Epithelial cell of prostate (primary cell): ENCODE results near the gene ZNF212.

Source experiments
- DNase-seq: peaks from one replicate; pipeline ENCODE4 v3.0.0-alpha.2; 2011; ENCODE audit warnings: low read depth, low spot score
- H3K27ac ChIP-seq: fragments of 450-650 bp; 2 replicates; pipeline ENCODE4 v1.5.1; 2017; ENCODE audit warnings: mild to moderate bottlenecking

Gene ZNF212

DNA sequence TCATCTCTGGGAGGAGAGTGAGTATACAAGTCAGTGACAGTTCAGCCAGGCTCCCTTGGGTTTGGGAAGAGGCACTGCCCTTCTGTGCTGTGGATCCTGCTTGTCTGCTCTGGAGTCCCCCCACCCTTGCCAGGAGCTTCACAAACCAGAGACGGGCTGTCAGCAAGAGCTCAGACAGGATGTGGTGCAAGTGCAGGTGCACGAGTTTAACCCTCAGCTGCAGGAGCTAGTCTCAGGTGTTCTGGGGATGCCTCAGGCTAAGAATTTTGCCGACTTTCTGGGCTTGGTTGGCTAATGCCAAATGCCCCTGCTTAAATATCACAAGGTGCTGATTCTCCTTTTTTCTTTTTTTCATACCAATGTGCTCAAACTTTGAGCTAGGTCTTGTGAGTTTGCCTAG is 44.9 kb downstream of the ZNF212 start:
- no peak for DNase-seq
- H3K27ac ChIP-seq: no peak overlapping the region

DNA sequence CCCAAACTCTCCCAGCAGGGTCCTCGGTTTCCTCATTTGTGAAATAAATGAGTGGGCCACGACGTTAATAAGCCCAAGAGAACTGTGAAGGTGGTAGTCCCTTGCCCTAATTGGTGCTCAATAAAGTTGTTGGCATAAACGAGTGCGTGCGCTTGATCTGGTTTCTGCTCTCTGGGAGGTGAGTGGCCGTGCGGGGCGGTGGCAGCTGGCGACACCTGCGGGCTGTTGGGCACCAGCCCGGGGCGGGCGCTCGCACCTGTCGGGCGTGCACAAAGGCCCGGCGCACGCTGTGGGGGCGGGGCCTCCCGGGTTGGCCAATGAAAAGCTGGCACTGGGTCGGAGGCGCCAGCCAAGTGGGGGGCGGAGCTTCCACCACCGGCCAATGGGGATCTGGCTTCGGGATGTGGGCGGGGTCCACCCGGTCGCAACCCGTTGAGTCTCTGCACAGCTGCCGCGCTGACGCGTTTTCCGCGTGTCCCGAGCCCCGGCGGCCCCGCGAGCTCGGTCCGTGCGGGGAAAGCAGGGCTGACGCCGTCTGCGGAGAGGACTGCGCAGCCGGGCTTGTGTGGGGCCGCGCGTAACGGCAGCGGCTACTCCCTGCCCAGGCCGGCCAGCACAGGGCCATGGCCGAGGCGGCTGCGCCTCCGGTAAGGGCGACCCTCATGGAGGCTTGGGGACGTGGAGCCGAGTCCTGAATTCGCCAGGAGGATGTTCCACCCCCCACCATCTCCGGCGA is 45.6 kb downstream of the ZNF212 start:
- peak; percentile 36 for DNase-seq
- no peak overlapping the region for H3K27ac ChIP-seq

DNA sequence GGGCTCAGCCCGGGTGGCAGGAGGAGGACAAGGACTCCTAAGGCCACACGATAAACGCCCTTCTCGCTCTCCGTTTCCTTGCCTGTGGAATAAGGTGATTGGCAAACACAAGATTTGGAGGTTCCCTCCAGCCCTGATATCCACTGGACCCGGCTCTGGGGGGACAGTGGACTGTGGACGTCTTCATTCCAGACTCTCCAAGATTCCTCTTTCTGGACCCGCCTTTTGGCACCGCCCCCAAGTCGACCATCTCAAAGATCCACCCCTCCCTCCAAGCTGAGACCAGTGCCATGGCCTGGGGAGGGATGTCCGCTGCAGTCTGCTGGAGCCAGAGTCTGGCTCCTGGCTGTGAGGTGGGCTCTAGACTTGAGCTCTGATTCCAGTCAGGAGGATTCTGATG is 46.2 kb downstream of the ZNF212 start:
- no peak overlapping the region for H3K27ac ChIP-seq
- no peak for DNase-seq

DNA sequence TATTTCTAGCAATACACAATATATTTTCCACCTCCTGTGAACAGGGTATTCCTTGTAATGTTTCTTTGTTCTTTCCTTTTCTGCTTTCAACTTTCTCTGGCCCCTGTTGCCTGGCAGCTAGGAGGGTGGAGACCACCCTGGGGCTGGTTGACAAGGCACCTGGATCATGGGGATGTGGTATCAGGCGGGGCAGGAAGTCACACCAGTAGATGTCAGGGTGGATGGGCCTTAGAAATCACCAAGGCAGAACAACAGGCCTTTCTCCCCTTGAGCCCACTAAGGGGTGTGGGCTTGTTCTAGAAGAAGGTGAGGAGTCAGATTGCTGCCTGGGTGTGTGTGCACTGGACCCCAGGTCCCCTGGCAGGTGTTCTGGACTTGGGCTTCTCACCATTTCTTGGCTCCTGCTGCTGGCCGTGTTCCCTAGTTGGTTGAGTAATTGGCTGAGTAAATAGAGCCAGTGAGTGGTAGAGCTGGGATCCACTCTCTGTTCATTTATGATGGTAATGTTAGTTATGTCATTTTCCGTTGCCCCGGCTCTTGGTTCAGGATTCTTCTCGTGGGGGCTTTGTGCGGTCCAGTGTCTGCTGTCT is 47.5 kb downstream of the ZNF212 start:
- H3K27ac ChIP-seq: no peak overlapping the region
- peak; percentile 5 for DNase-seq

DNA sequence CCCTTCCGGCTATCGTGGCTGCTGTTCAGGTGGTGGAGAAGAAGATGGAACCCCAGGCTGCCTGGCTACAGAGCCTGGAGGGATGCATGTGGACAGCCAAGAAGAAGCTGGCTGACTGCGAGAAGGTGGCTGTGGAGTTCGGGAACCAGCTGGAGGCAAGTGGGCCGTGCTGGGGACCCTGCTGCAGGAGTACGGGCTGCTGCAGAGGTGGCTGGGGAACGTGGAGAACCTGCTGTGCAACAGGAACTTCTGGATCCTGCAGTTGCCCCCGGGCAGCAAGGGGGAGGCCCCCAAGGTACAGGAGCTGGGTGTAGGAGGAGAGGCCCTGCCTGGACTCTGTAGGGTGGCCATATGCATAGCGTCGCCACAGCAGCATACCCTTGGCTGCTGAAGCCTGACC is 48.2 kb downstream of the ZNF212 start:
- no peak overlapping the region for H3K27ac ChIP-seq

DNA sequence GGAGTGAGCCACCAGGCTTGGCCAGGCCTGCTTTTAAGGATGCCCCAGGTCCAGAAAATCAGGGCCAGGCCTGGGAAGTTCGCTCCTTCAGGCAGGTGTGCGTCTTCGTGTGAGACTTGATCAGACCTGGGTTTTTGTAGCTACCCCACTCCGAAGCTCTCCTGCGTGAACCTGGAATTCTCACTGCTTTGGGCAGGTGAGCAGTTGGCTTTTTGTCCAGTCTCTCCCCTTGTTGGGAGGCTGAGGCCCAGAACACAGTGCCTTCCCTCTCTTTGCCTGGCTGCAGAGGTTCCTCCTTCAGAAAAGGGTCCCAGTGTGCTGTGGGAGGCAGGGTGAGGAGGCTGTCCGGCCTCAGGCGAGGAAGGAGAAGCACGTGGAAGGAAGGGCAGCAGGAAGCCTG is 49.8 kb downstream of the ZNF212 start:
- H3K27ac ChIP-seq: no peak overlapping the region
- DNase-seq: no peak

More for the DNA sequence above, 48.2 kb downstream of the ZNF212 start:
- no peak for DNase-seq

DNA sequence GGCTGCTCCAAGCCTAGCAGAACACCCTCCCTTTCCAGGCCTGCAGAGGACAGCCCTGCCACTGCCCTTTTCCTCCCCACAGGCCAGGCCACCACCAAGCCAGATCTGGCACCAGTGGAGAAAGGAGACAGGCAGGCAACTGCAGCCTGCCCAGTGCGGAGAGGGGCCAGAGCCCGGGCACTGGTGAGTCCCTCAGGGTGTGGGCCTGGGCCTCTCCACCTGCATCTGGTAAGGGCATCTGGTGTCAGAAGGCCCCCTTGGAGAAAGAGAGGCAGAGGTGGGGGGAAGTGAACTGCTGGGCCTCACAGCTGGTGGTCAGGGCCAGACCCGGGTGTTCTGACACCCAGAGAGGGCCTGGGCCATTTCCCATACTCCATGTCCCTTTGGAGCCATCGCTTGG is 50.4 kb downstream of the ZNF212 start:
- no peak overlapping the region for H3K27ac ChIP-seq
- no peak for DNase-seq

DNA sequence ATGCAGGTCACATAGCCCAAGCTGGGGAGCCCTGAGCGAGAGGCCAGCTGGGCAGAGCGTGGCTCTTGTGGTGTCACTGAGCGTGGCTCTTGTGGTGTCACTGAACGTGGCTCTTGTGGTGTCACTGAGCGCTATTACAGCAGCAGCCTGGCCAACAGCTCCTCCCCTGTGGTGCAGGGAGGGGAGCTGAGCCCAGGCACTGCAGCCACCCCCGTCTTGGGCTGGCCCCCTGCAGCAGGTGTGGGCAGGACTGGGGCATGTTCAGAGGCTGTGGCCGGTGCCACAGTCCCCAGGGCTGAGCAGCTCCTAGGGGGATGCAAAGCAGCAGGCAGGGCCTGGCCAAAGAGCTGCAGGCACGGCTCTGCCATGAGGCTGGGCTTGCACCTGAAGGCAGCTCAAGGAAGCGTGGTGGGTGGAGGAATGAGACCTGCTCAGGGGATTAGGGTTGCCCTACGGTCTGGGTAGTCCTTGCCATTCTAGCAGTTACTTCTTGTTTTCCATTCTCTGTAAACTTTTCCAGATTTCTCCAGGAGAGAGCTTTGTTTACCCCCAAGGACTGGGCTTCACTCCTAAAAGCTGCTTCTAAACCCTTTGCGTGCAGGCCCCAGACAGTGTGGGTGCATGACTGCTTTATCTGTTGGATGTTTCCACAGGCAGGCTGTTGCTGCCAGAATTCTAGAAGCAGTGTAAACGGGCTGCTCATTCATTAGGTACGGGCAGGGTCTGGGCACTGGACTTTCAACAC is 51.8 kb downstream of the ZNF212 start:
- no peak overlapping the region for H3K27ac ChIP-seq
- no peak for DNase-seq

DNA sequence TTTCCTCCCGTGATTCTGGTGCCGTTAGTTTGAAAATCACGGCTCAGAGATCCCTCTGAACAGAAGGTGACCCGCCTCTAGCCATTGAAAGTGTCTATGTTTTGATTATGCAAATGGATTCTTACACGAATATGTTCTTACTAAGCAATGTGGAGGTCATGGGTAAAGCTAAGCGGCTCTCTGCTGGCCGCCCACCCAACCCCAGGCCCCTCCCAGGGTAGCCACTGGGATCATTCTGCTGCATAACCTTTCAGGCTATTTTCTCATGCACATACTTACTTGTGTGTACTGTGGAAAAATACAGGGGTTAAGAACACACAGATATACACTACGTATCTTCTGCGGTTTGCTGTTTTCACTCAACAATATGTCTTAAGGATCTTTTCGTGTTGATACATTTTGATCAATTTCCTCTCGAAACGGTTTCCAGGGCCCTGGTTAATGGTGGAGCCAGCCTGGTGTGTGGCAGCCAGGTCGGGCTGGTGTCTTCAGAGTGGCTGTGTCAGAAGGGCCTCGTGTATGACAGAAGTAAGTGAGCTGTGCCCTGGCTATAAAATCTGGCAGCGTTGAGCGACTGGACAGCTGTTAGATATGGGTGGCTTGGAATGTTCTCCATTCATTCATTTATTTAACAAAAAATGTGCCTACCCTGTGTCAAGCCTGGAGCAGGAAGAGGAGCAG is 52.5 kb downstream of the ZNF212 start:
- DNase-seq: no peak
- H3K27ac ChIP-seq: no peak overlapping the region

DNA sequence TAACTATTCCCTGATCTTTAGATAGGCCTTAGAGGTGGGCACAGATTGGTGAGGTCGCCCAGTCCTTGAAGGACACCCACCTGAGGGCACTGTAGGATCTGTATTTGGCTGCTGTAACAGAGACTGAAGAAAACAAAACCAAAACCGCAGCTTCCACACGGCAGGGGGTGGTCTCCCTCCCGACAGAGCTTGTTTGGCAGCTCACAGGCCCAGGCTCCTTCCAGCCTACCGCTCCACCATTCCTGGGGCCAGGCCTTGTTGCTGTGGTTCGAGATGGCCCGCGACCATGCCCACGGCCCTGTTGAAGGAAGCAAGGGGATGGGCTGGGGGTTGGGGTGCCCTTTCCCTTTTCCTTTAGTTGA is 53.0 kb downstream of the ZNF212 start:
- no peak for DNase-seq
- H3K27ac ChIP-seq: no peak overlapping the region

DNA sequence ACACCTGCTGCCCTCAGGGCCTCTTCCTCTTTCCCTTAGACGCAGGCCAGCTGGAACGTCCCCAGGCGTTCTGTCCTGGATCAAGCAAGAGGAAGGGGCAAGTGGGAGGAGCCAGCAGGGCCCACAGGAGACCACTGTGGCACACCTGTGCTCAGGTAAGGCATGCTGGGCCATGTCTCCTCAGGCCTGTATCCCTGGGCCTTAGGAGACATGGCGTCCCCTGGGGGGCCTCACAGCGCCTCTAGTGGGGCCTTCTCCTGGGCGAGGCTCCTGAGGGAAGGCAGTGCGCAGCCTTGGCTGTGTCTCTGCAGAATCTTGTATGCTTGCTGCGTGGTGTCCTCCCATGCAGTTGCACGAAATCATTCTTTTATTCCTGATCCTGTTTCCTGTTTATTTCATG is 53.9 kb downstream of the ZNF212 start:
- H3K27ac ChIP-seq: no peak overlapping the region
- DNase-seq: no peak

DNA sequence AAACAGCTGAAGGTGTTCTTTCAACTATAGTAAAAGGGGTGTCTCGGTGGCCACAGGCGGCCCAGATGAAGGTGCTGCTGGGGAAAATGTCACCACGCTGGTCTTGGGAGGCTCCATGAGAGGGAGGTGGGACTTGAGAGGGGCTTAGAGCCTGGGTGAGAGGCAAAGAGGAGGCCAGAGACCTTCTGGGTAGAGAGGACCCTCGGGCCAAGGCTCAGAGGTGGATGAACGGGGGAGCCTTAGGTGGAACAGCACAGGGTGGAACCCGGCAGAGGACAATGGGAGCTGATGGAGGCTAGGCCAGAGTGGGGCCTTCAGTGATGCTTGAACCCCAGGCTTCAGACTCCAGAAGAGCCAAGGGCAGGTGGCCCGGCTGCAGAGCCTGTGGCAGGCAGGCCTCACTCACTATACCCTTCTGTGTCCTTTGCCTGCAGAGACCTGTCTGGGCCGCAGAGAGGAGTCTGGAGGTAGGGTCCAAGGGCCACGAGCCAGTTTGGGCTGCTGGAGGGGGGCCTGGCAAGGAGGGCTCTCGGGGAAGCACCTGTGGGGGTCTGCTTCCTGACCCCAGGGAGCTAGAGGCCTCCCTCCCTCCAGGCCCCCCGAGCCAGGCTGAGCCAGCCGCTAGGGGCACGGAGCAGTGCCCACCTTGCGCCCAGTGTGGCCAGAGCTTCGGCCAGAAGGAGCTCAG is 54.6 kb downstream of the ZNF212 start:
- H3K27ac ChIP-seq: no peak overlapping the region
- DNase-seq: no peak

DNA sequence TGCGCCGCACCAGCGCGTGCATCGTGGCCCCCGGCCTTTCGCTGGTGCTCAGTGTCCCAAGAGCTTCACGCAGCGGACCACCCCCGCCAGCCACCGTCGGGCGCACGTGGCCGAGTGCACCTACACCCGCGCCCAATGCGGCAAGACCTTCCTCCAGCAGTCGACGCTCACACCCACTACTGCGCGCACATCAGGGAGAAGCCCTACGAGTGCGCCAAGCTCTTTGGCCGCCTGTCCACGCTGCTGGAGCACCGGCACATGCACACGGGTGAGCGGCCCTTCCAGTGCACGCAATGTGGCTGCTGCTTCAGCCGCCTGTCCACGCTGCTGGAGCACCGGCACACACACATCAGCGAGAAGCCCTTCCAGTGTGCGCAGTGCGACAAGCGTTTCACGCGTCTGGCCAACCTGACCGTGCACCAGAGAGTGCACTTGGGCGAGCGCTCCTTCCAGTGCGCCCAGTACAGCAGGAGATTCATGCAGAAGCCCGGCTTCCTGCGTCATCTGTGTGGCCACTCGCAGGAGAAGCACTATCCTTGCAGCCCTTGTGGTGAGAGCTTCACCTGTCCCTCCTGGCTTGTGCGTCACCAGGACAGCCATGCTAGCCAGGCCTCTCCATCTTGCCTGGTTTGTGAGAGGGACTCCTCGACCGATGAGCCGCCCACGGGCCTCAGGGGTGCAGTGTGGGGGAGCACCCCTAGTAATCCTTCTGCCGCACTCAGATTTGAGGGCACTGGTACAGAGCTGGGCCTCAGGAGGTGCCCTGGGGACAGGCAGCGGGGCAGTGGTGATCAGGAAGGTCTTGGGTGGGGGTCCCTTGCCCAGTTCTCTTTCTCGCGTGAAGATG is 55.4 kb downstream of the ZNF212 start:
- no peak for DNase-seq

DNA sequence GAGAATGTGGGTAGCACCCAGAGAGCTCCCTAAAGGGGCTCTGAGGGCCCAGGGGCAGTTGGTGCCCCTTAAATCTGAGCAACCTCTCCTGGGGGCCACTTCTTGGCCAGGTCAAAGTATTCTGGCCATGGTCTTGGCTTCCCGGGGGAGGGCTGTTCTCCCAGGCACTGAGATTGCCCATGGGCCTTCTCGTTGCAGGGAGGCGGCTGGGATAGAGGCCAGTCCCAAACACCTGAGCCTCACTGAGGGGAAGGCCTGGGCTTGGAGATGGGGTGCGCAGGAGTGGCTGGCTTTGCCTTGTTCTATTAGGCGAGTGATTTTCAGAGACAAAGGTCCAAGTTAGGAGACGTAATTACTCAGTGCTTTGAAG is 56.0 kb downstream of the ZNF212 start:
- no peak for DNase-seq
- no peak overlapping the region for H3K27ac ChIP-seq

More for the DNA sequence above, 55.4 kb downstream of the ZNF212 start:
- no peak overlapping the region for H3K27ac ChIP-seq

DNA sequence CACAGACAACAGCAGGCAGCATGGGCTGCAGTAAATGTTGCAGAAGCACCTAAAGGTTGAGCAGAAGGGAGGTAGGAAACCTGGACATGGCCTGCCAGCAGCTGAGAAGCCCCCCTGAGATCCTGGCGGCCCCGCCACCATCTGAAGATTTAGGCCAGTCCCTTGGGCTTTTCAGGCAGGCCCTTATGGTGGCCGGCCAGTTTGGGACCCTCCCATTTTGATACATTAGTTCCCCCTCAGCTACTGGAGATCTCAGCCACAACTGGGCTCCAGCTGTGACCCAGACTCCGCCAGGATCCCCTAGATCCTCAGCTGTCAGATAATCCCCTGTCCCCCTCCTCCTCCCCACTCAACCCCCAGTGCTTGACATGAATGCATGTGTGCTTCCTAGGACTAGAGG is 56.9 kb downstream of the ZNF212 start:
- no peak overlapping the region for H3K27ac ChIP-seq
- DNase-seq: no peak

DNA sequence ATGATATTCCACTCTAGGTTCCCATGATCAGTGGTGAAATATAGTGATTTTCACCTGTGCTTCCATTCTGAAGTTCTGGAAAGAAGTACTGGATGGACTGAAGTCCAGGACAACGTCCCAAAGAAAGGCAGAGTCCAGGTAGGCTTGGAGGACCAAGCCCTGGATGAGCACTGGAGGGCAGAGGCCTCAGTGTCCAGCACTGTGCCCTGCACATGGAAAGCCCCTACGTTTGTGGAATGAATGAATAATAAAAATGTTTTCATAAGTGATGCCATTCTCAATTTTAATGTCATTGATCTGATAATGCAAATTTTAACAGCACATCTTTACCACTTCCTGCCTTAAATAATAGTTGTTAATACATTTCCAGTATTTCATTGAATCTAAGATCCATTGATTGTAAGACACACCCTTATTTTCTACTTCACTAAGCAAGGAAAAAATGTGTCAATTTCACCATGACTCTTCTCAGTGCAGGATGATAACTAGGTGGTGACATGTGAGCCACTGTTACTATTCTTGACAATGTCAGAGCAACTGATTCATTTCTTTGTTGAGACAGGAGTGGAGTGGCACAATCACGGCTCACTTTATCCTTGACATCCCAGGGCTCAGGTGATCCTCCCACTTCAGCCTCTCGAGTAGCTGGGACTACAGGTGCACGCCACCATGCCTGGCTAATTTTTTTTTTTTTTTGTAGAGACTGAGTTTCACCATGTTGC is 57.7 kb downstream of the ZNF212 start:
- DNase-seq: no peak
- no peak overlapping the region for H3K27ac ChIP-seq

DNA sequence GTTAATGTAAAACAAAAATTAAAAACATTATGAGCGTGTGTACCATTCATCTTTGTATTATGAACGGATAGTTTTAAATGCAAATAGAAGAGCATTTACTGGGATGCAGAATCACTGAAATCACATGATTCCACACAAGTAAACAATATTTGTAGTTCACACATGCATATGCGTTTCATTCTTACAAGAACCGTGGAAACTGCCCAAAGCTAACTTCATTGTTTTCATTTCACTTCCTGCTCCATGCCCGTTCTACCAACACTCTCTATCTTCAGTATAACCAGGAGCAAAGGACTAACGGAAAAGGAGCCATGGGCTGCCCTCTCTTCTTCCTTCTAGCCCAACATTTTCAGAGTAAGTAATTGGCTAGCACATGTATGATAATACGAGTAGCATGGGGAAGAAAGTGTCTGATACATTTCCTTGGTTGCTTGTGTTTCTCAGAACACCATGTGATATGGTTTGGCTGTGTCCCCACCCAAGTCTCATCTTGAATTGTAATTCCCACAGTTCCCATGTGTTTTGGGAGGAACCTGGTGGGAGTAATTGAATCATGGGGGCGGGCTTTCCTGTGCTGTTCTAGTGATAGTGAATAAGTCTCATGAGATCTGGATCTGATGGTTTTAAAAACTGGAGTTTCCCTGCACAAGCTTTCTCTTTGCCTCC is 61.3 kb downstream of the ZNF212 start:
- H3K27ac ChIP-seq: no peak overlapping the region
- DNase-seq: no peak

DNA sequence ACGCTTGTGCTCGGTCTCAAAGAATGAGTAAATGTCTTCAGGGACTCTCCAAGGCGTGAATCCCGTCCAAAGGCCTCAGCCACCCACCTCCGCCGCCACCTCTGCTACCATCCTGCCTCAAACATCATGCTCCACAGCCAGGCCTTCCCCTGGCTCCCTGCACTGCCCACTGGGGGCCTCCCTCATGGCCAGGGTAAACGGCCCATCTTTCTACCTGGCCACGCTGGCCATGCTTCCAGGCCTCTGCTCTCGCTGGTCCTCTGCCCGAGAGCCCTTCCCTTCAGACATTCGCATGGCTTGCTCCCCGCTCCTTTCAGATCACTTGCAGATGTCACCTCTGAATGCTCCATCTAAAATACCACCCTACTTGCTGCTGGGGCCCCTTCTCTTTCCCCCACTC is 62.8 kb downstream of the ZNF212 start:
- DNase-seq: no peak
- no peak overlapping the region for H3K27ac ChIP-seq

DNA sequence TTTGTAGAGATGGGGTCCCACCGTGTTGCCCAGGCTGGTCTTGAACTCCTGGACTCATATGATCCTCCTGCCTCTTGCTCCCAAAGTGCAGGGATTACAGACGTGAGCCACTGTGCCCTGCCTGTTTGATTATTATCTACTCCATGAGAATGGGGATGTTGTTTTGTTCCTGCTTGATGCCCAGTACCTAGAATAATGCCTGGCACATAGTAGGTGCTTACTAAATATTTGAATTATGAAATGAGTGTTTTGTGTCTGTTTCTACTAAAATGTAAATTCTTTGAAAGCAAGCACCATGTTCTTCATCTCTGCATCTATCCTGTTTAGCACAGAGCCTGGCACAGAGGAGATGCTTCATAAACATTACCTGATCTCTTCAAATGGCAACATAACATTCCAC is 63.4 kb downstream of the ZNF212 start:
- no peak for DNase-seq

More for the DNA sequence above, 63.4 kb downstream of the ZNF212 start:
- no peak overlapping the region for H3K27ac ChIP-seq
